ENCODE data around the gene TXNDC11. TPM values are rescaled to one million over a fixed set of nuclear protein-coding genes. Genes with fewer than 3 reads are reported as not detected.

TXNDC11 gene
- total and polyA plus RNA-seq, 3 experiments from 2014 or later = 32.8 to 57.8 (median 38.8) TPM

DNA sequence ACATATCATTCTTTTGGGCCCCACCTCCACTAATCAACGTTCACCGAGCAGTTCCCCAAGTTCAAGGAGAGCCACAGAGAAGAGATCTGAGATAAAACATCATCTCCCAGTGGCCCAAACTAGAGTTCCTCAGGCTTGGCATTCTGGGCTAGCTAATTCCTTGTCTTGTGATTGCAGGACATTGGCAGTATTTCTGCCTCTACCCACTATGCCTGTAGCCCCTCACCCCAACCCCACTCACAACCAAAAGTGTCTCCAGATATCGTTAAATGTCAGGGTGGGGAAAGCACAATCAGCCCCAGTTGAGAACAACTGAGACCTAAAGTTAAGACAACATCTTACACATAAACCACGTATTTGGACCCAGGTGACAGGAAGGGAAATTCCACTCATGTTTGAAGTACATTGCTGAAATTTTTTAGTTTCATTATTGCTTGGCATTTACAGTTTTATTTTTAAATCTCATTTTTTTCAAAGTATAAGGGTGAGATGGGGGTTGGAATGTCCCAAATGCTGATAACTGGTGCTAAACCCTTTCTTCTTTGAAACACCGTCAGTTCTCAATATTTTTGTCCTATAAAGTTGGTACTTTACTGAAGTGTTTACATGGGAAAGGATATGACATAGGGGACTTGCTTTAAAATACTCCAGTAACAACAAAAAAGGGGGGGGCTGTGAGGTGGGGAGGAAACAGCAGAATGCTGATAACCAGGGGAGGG lies 40.8 kb upstream of the TXNDC11 start:
- ChIA-PET POLR2A (interaction anchor here (1.8 to 3.7 kb wide), 3 partner anchors 14 to 42 kb away, joined by 7 to 45 read pairs (median 9); partner anchors contain the start of genes TXNDC11 and ZC3H7A), CTCF (interaction anchor here (1.0 to 8.1 kb wide), 2 partner anchors 14 to 41 kb away, joined by 4 to 92 read pairs; partner anchors contain the start of genes TXNDC11 and ZC3H7A)
- H3K36me3 Mint-ChIP-seq = peaks cover 0 to 34% (median 3%) of the 10 kb centered on the region in 3 donors
- Histone ChIP-seq H3K4me3 (ENCODE audit: low read length) (peak overlapping the region; percentile 58), H3K27me3 (ENCODE audit: insufficient read depth, low read length, poor library complexity, severe bottlenecking) (no peaks in the 10 kb centered on the region), H3K4me1 (ENCODE audit: insufficient read depth, low read length) (peaks cover 45% of the 10 kb centered on the region), H3K27ac (ENCODE audit: low read depth, low read length) (peak overlapping the region; percentile 83), H3K36me3 (ENCODE audit: insufficient read depth, low read length) (peaks cover 4% of the 10 kb centered on the region), H3K9me3 (ENCODE audit: low read length) (no peaks in the 10 kb centered on the region)
- no peaks in the 10 kb centered on the region for H3K27me3 Mint-ChIP-seq
- peak overlapping the region; percentile 75 to 93 (median 86) for H3K4me3 Mint-ChIP-seq
- H3K27ac Mint-ChIP-seq = peak overlapping the region; percentile 96 to 99 (median 98)
- peaks cover 50 to 69% (median 66%) of the 10 kb centered on the region in 3 donors for H3K4me1 Mint-ChIP-seq
- H3K9me3 Mint-ChIP-seq = no peaks in the 10 kb centered on the region
- DNase-seq = peak; percentile 24 to 81 (median 68)

DNA sequence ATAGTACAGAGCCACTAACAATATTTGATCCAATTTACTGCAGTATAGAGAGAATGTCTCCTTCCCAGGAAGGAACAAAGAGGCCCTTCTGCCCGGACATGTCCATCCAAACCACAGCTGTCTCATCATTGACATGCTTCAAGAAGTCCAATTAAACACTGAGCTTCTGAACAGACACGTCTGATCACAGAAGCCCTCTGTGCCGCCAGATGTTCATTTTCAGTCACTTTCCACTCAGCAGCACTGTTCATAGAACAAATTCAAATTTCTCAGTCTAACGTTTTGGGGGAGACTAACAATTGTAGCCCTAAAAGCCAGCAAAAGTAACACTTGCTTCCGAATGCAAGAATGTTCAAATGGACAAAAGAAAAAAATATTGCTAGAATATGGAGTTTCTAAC lies 39.1 kb upstream of the TXNDC11 start:
- peak overlapping the region; percentile 86 to 99 (median 96) for H3K27ac Mint-ChIP-seq
- H3K27me3 ChIP-seq (ENCODE audit: insufficient read depth, low read length, poor library complexity, severe bottlenecking) = no peaks in the 10 kb centered on the region
- H3K4me1 ChIP-seq (ENCODE audit: insufficient read depth, low read length) = peaks cover 39% of the 10 kb centered on the region
- peaks cover 4% of the 10 kb centered on the region for H3K36me3 ChIP-seq (ENCODE audit: insufficient read depth, low read length)
- H3K27ac ChIP-seq (ENCODE audit: low read depth, low read length) = peak overlapping the region; percentile 83
- no peaks in the 10 kb centered on the region for H3K27me3 Mint-ChIP-seq
- CTCF ChIA-PET = interaction anchor here (1.0 to 8.1 kb wide), 3 partner anchors 12 to 286 kb away, joined by 3 to 92 read pairs (median 6); partner anchors contain the start of gene ZC3H7A
- H3K4me3 ChIP-seq (ENCODE audit: low read length) = no peak overlapping the region
- no peak for DNase-seq
- peaks cover 0 to 40% (median 3%) of the 10 kb centered on the region in 3 donors for H3K36me3 Mint-ChIP-seq
- peak overlapping the region; percentile 0 to 84 (median 13) for H3K4me3 Mint-ChIP-seq
- POLR2A ChIA-PET = interaction anchor here (2.0 kb wide), 2 partner anchors 16 to 40 kb away, joined by 9 read pairs; partner anchors contain the start of genes TXNDC11 and ZC3H7A
- no peaks in the 10 kb centered on the region for H3K9me3 ChIP-seq (ENCODE audit: low read length)
- H3K4me1 Mint-ChIP-seq = peaks cover 36 to 53% (median 49%) of the 10 kb centered on the region in 3 donors
- H3K9me3 Mint-ChIP-seq = no peaks in the 10 kb centered on the region

DNA sequence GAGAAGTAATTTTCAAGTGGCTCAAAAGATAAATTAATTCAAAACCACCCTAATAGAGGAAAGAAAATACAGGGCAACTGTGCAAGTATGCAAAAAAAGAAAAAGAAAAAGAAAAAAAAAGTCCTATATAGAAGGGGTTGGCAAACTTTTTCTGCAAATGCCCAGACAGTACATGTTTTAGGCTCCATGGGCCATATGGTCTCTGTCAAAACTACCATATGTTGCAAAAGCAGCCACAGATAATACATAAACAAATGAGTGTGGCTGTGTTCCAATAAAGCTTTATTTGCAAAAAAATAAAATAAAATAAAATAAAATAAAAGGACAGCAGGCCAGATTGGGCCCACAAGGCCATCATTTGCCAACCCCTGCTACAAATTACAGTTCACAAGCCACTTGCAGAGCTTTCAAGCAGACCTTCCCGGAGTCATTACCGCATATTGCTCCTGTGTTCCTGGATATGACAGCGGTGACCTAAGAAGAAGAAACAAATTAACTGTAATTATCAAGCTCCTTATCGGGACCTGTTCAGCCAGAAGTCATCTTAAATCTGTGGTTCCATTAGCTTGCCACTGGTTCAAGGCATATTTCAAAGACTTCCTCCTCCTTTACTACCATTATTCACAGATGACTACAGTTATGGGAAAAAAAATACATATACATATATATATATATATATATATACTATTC lies 38.5 kb upstream of the TXNDC11 start:
- H3K4me3 Mint-ChIP-seq = no peak overlapping the region
- ChIA-PET CTCF (interaction anchor here (0.9 to 8.1 kb wide), 4 partner anchors 11 to 287 kb away, joined by 3 to 92 read pairs (median 4); partner anchors contain the start of gene ZC3H7A), POLR2A (interaction anchor here (2.0 kb wide), 2 partner anchors 16 to 39 kb away, joined by 9 read pairs; partner anchors contain the start of genes TXNDC11 and ZC3H7A)
- no peak overlapping the region for H3K27ac ChIP-seq (ENCODE audit: low read depth, low read length)
- DNase-seq = no peak
- peaks cover 10% of the 10 kb centered on the region for H3K36me3 ChIP-seq (ENCODE audit: insufficient read depth, low read length)
- no peak overlapping the region for H3K4me3 ChIP-seq (ENCODE audit: low read length)
- peaks cover 33% of the 10 kb centered on the region for H3K4me1 ChIP-seq (ENCODE audit: insufficient read depth, low read length)
- no peaks in the 10 kb centered on the region for H3K9me3 Mint-ChIP-seq
- peaks cover 29 to 47% (median 43%) of the 10 kb centered on the region in 3 donors for H3K4me1 Mint-ChIP-seq
- H3K27ac Mint-ChIP-seq = peak overlapping the region; percentile 63 to 99 (median 96)
- no peaks in the 10 kb centered on the region for H3K27me3 Mint-ChIP-seq
- H3K36me3 Mint-ChIP-seq = peaks cover 0 to 46% (median 3%) of the 10 kb centered on the region in 3 donors
- no peaks in the 10 kb centered on the region for H3K9me3 ChIP-seq (ENCODE audit: low read length)
- no peaks in the 10 kb centered on the region for H3K27me3 ChIP-seq (ENCODE audit: insufficient read depth, low read length, poor library complexity, severe bottlenecking)

DNA sequence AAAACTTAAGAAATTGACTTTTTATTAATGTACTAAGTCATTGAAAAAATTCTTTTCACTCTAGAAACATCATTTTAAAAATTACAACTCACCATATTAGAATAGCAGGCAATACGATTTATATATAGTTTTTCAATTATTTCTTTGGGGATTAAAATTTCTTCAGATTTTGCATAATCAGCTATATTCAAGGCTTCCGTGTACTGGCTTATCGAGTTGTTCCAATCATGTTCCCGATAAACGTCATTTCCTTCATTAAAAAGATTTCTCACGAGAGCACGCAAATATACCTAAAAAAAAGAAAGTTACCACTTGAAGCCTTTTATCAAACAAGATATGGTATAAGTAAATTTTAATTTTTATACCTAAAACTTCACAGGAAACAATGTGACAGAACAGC lies 36.4 kb upstream of the TXNDC11 start:
- CTCF ChIA-PET = interaction anchor here (1.2 kb wide), 1 partner anchor 18 kb away, joined by 4 read pairs; the partner anchor contains the start of gene ZC3H7A
- Mint-ChIP-seq H3K27ac (no peak overlapping the region), H3K4me3 (no peak overlapping the region), H3K9me3 (no peaks in the 10 kb centered on the region), H3K27me3 (no peaks in the 10 kb centered on the region), H3K4me1 (peaks cover 23 to 33% (median 33%) of the 10 kb centered on the region in 3 donors), H3K36me3 (peaks cover 5 to 63% (median 8%) of the 10 kb centered on the region in 3 donors)
- POLR2A ChIA-PET = no interaction called here
- H3K27me3 ChIP-seq (ENCODE audit: insufficient read depth, low read length, poor library complexity, severe bottlenecking) = no peaks in the 10 kb centered on the region
- peaks cover 18% of the 10 kb centered on the region for H3K36me3 ChIP-seq (ENCODE audit: insufficient read depth, low read length)
- H3K4me1 ChIP-seq (ENCODE audit: insufficient read depth, low read length) = peaks cover 22% of the 10 kb centered on the region
- H3K27ac ChIP-seq (ENCODE audit: low read depth, low read length) = no peak overlapping the region
- no peaks in the 10 kb centered on the region for H3K9me3 ChIP-seq (ENCODE audit: low read length)
- DNase-seq = no peak
- H3K4me3 ChIP-seq (ENCODE audit: low read length) = no peak overlapping the region

DNA sequence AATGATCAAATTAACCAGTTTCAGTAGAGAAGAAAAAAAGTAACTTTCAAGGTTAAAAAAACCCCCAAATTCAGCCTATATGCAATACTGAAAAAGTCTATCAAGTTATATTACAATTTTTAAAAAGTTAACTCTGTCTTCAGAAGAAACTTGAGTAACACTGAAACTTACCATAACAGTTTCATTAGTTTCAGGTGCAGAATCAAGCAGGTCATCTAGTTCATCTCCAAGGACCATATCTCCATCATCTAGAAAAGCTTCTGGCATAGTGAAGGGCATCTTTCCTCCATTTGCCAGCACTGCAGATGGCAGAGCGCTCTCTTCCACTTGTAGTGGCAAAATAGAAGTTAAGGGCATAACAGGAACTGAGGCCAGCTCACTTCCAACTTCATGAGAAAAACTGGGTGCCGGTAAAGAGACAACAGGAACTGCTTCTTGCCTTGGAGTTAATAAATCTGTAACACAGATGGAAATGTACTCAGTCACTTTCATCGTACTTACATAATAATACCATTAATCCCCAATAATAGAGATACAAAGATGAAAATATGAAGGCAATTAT lies 31.5 kb upstream of the TXNDC11 start:
- no peak overlapping the region for H3K27ac ChIP-seq (ENCODE audit: low read depth, low read length)
- DNase-seq = no peak
- ChIA-PET CTCF (no interaction called here), POLR2A (no interaction called here)
- no peaks in the 10 kb centered on the region for H3K9me3 ChIP-seq (ENCODE audit: low read length)
- no peaks in the 10 kb centered on the region for H3K27me3 Mint-ChIP-seq
- H3K4me1 Mint-ChIP-seq = no peaks in the 10 kb centered on the region
- H3K9me3 Mint-ChIP-seq = no peaks in the 10 kb centered on the region
- no peaks in the 10 kb centered on the region for H3K4me1 ChIP-seq (ENCODE audit: insufficient read depth, low read length)
- H3K27me3 ChIP-seq (ENCODE audit: insufficient read depth, low read length, poor library complexity, severe bottlenecking) = no peaks in the 10 kb centered on the region
- H3K4me3 ChIP-seq (ENCODE audit: low read length) = no peak overlapping the region
- peaks cover 32% of the 10 kb centered on the region for H3K36me3 ChIP-seq (ENCODE audit: insufficient read depth, low read length)
- no peak overlapping the region for H3K4me3 Mint-ChIP-seq
- peaks cover 15 to 74% (median 15%) of the 10 kb centered on the region in 3 donors for H3K36me3 Mint-ChIP-seq
- peak overlapping the region in 3 of 8 donors; percentile 3 to 66 (median 47) for H3K27ac Mint-ChIP-seq

DNA sequence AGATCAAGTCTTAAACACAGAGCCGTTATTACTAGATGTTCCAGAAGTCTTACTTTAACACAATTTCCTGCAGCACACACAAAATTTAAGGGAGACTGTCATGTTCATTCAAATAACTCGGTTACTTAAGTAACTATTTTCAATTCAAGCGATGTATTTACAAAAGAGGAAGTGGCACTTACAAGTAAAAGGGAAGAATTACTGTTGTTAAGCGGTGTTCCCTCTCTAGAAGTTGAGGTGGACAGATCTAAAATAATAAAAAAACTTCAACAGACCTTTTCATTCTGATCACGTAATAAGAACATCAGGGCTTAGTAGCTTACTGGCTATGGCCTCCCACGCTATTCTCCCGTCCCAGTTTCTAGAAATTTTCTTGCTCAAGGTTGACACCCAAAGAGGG lies 26.2 kb upstream of the TXNDC11 start:
- no peak overlapping the region for H3K27ac ChIP-seq (ENCODE audit: low read depth, low read length)
- H3K9me3 Mint-ChIP-seq = no peaks in the 10 kb centered on the region
- peak overlapping the region in 4 of 8 donors; percentile 7 to 82 (median 72) for H3K27ac Mint-ChIP-seq
- no peaks in the 10 kb centered on the region for H3K9me3 ChIP-seq (ENCODE audit: low read length)
- CTCF ChIA-PET = interaction anchor here (1.6 to 2.0 kb wide), 2 partner anchors 12 to 28 kb away, joined by 6 to 8 read pairs; partner anchors contain the start of gene ZC3H7A
- H3K36me3 Mint-ChIP-seq = peaks cover 8 to 79% (median 31%) of the 10 kb centered on the region in 3 donors
- H3K4me1 Mint-ChIP-seq = peaks cover 0 to 4% (median 0%) of the 10 kb centered on the region in 3 donors
- H3K4me1 ChIP-seq (ENCODE audit: insufficient read depth, low read length) = no peaks in the 10 kb centered on the region
- POLR2A ChIA-PET = no interaction called here
- no peak for DNase-seq
- H3K4me3 ChIP-seq (ENCODE audit: low read length) = no peak overlapping the region
- no peaks in the 10 kb centered on the region for H3K27me3 ChIP-seq (ENCODE audit: insufficient read depth, low read length, poor library complexity, severe bottlenecking)
- no peaks in the 10 kb centered on the region for H3K27me3 Mint-ChIP-seq
- peaks cover 47% of the 10 kb centered on the region for H3K36me3 ChIP-seq (ENCODE audit: insufficient read depth, low read length)
- H3K4me3 Mint-ChIP-seq = no peak overlapping the region

DNA sequence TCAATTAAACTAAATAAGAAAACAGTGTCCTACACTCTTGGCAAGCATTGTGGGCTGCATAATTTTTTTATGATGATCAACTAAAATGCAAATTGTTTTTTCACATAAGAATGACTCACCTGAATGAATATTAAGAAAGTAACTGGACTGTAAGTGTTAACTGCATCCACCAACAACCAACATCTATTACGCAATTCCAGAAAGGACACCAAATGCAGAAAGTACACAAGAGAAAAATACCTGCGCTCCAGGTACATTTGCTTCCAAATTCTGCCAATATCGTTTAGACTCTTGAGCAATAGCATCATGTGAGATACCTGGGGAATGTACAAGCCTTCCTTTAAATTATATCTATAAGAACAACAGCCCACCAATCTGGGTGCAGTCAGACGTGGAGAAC lies 19.8 kb upstream of the TXNDC11 start:
- no peak overlapping the region for H3K4me3 Mint-ChIP-seq
- H3K4me1 Mint-ChIP-seq = no peaks in the 10 kb centered on the region
- POLR2A ChIA-PET = no interaction called here
- no peaks in the 10 kb centered on the region for H3K9me3 ChIP-seq (ENCODE audit: low read length)
- no peaks in the 10 kb centered on the region for H3K4me1 ChIP-seq (ENCODE audit: insufficient read depth, low read length)
- H3K9me3 Mint-ChIP-seq = no peaks in the 10 kb centered on the region
- no peak overlapping the region for H3K4me3 ChIP-seq (ENCODE audit: low read length)
- H3K27ac Mint-ChIP-seq = peak overlapping the region in 1 of 8 donors; percentile 29
- CTCF ChIA-PET = no interaction called here
- no peaks in the 10 kb centered on the region for H3K27me3 Mint-ChIP-seq
- no peaks in the 10 kb centered on the region for H3K27me3 ChIP-seq (ENCODE audit: insufficient read depth, low read length, poor library complexity, severe bottlenecking)
- H3K27ac ChIP-seq (ENCODE audit: low read depth, low read length) = no peak overlapping the region
- peaks cover 7 to 84% (median 45%) of the 10 kb centered on the region in 3 donors for H3K36me3 Mint-ChIP-seq
- no peak for DNase-seq
- peaks cover 64% of the 10 kb centered on the region for H3K36me3 ChIP-seq (ENCODE audit: insufficient read depth, low read length)
